Naive thymus-derived CD8-positive, alpha-beta T cell (primary cell): Measurements from ENCODE around the gene EEA1. TPM values are rescaled to one million over a fixed set of nuclear protein-coding genes. Genes with fewer than 3 reads are reported as not detected.

Experiments used
- ATAC-seq, 2 donors: fragments of 150-1000 bp; cut with Tn5 transposase in 1 of 2; sonication (Bioruptor Pico), chemical (Tn5 transposase) in 1 of 2; 1 replicate in 1 of 2; 2 replicates in 1 of 2; pipeline ENCODE4 v1.10.0; 2021; ENCODE audit warnings: mild to moderate bottlenecking in 2 of 2, moderate library complexity in 2 of 2
- POLR2A ChIA-PET: fragments of 350-600 bp; sonication (Branson Sonifier 250); formaldehyde crosslinking; loops from one replicate; lab custom pipeline; 2021; ENCODE audit warnings: antibody characterized with exemption; lab: Charles Lee
- DNase-seq, 10 donors: peaks; one replicate each; pipeline versions ENCODE4 v3.0.0 to v3.0.0-alpha.2; 2020 to 2022
- H3K27ac Mint-ChIP-seq, 10 donors: one replicate each; pipeline ENCODE4 v1.8.0; 2020 to 2022; ENCODE audit warnings: mild to moderate bottlenecking in 10 of 10, mixed read lengths in 10 of 10, moderate library complexity in 4 of 10, inconsistent platforms in 1 of 10
- H3K27me3 Mint-ChIP-seq, 5 donors: one replicate each; pipeline ENCODE4 v1.8.0; 2021 to 2022; ENCODE audit warnings: mixed read lengths in 5 of 5
- H3K36me3 Mint-ChIP-seq, 3 donors: one replicate each; pipeline ENCODE4 v1.8.0; 2020 to 2022; ENCODE audit warnings: mixed read lengths in 3 of 3, mild to moderate bottlenecking in 2 of 3, inconsistent platforms in 1 of 3
- H3K4me1 Mint-ChIP-seq, 4 donors: one replicate each; pipeline ENCODE4 v1.8.0; 2021 to 2022; ENCODE audit warnings: mixed read lengths in 4 of 4
- H3K4me3 Mint-ChIP-seq, 10 donors: one replicate each; pipeline ENCODE4 v1.8.0; 2020 to 2022; ENCODE audit warnings: mild to moderate bottlenecking in 10 of 10, mixed read lengths in 10 of 10, moderate library complexity in 6 of 10, inconsistent platforms in 1 of 10
- H3K9me3 Mint-ChIP-seq, 9 donors: one replicate each; pipeline ENCODE4 v1.8.0; 2020 to 2022; ENCODE audit warnings: mixed read lengths in 9 of 9, mild to moderate bottlenecking in 3 of 9, inconsistent platforms in 1 of 9, moderate library complexity in 1 of 9
- polyA plus RNA-seq, 3 donors: library from polyadenylated mRNA; unstranded; fragments of 300-500 nt; fragmentation: Illumina TruSeq; gene quantifications; one replicate each; pipeline ENCODE4 v1.2.3, GENCODE V29; 2021
- total RNA-seq, 8 experiments: library from RNA in 2 of 8; stranded (reverse) in 2 of 8; gene quantifications; one replicate each; pipeline ENCODE4 v1.2.3 and lab custom pipeline; 2021 to 2026

EEA1 gene
- total and polyA plus RNA-seq, 5 experiments from 2014 or later = 6.8 to 22.0 (median 13.3) TPM

DNA sequence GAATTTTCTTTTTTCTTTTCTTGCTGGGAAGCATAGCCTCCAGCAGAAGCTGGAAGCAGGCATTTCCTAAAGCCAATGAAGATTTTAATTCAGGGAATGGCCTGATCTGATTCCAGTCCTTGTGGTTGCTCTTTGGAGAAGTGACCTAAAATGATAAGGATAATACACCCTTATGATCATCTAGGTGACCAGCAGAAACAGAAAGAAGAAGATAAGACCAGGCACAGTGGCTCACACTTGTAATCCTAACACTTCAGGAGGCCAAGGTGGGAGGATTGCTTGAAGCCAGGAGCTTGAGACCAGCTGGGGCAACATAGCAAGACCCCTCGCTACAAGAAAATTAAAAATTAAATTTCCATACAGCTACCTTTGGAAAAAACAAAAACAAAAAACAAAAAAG, 51.2 kb downstream of the EEA1 start:
- no peaks in the 10 kb centered on the region for H3K27me3 Mint-ChIP-seq
- no peak overlapping the region for H3K4me3 Mint-ChIP-seq
- H3K36me3 Mint-ChIP-seq = peaks cover 5 to 62% (median 35%) of the 10 kb centered on the region in 3 donors
- no peaks in the 10 kb centered on the region for H3K9me3 Mint-ChIP-seq
- H3K4me1 Mint-ChIP-seq = peaks cover 7 to 16% (median 15%) of the 10 kb centered on the region in 4 donors
- no peak overlapping the region for H3K27ac Mint-ChIP-seq
- no peak for DNase-seq
- ATAC-seq = no peak
- POLR2A ChIA-PET = no interaction called here

DNA sequence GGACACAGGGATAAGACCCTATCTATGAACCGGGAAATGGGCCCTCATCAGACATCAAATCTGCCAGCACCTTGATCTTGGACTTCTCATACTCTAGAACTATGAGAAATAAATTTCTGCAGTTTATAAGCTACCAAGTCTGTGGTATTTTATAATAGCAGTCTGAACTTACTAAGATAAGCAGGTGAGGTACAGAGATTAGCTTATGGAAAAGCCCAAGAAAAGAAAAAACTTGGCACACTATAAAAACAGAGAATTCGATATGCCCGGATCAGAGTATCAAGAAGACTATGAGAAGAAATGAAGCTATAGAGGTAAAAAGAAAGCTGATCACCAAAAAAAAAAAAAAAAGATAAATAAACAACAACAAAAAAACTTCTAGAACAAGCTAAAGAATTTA, 52.6 kb downstream of the EEA1 start:
- DNase-seq = no peak
- H3K27ac Mint-ChIP-seq = peak overlapping the region in 1 of 10 donors; percentile 54
- ATAC-seq = no peak

GRCh38 chr12:92871116-92871515, 58.0 kb downstream of the EEA1 start:
- no peaks in the 10 kb centered on the region for H3K9me3 Mint-ChIP-seq
- peaks cover 0 to 26% (median 16%) of the 10 kb centered on the region in 4 donors for H3K4me1 Mint-ChIP-seq
- no peaks in the 10 kb centered on the region for H3K27me3 Mint-ChIP-seq
- no peak overlapping the region for H3K27ac Mint-ChIP-seq
- no peak overlapping the region for H3K4me3 Mint-ChIP-seq
- ATAC-seq (no peak), DNase-seq (no peak)
- POLR2A ChIA-PET = no interaction called here
- peaks cover 0 to 9% (median 0%) of the 10 kb centered on the region in 3 donors for H3K36me3 Mint-ChIP-seq

More for the DNA sequence above, 52.6 kb downstream of the EEA1 start:
- H3K4me3 Mint-ChIP-seq = no peak overlapping the region
- H3K27me3 Mint-ChIP-seq = no peaks in the 10 kb centered on the region
- POLR2A ChIA-PET = interaction anchor here (0.7 kb wide), 1 partner anchor 113 kb away, joined by 3 read pairs; no protein-coding TSS in a partner anchor
- H3K9me3 Mint-ChIP-seq = no peaks in the 10 kb centered on the region
- H3K4me1 Mint-ChIP-seq = peaks cover 7 to 17% (median 15%) of the 10 kb centered on the region in 4 donors
- peaks cover 5 to 51% (median 26%) of the 10 kb centered on the region in 3 donors for H3K36me3 Mint-ChIP-seq

DNA sequence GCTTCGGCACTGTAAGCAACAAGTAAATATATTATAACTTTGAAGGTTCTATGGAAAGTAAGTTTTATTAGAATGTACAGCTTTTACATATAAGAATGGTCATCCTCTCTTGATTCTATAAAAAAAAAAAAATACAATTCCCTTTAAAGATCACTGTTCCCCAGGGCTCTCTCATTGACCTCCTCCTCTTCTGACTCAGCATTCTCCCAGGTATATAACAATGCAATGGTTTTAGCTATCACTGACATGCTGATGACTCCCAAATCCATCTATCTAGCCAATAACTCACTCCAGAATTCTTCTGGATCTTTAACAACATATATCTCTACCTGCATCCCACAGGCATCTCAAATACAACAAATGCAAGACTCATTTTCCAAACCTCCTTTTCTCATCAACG, 62.7 kb downstream of the EEA1 start:
- H3K4me3 Mint-ChIP-seq = no peak overlapping the region
- POLR2A ChIA-PET = interaction anchor here (0.7 kb wide), 1 partner anchor 30 kb away, joined by 4 read pairs; no protein-coding TSS in a partner anchor
- H3K9me3 Mint-ChIP-seq = no peaks in the 10 kb centered on the region
- H3K36me3 Mint-ChIP-seq = peaks cover 0 to 26% (median 24%) of the 10 kb centered on the region in 3 donors
- no peaks in the 10 kb centered on the region for H3K27me3 Mint-ChIP-seq
- H3K4me1 Mint-ChIP-seq = peaks cover 11 to 24% (median 15%) of the 10 kb centered on the region in 4 donors
- H3K27ac Mint-ChIP-seq = no peak overlapping the region
- DNase-seq (no peak), ATAC-seq (no peak)

DNA sequence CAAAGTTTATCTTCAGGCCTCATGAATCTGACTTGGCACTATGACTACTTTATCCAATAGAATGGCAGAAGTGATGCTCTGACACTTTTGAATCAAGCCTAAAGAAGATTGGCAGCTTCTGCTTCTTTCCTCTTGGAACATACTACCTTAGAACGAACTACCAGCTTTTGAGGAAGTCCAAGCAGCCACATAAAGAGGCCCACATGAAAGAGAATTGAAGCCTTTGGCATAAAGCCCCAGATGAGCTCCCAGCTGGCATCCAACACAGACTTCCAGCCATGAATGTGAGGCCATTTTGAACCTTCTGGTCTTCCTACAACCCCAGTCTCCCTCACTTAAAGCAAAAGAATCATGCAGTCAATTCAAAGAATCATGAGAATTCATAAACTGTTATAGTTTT, 65.8 kb downstream of the EEA1 start:
- Mint-ChIP-seq H3K4me1 (peaks cover 7 to 15% (median 11%) of the 10 kb centered on the region in 4 donors), H3K4me3 (no peak overlapping the region), H3K27me3 (no peaks in the 10 kb centered on the region), H3K27ac (no peak overlapping the region), H3K9me3 (no peaks in the 10 kb centered on the region), H3K36me3 (peaks cover 4 to 48% (median 46%) of the 10 kb centered on the region in 3 donors)
- POLR2A ChIA-PET = no interaction called here
- peak in 1 of 10 donors; percentile 2 for DNase-seq
- no peak for ATAC-seq

GRCh38 chr12:92861381-92861780, 67.7 kb downstream of the EEA1 start:
- Mint-ChIP-seq H3K4me3 (no peak overlapping the region), H3K27ac (no peak overlapping the region), H3K27me3 (no peaks in the 10 kb centered on the region), H3K36me3 (peaks cover 10 to 60% (median 55%) of the 10 kb centered on the region in 3 donors), H3K9me3 (peaks cover 0 to 2% (median 0%) of the 10 kb centered on the region in 9 donors), H3K4me1 (peaks cover 7 to 15% (median 11%) of the 10 kb centered on the region in 4 donors)
- DNase-seq (no peak), ATAC-seq (no peak)
- POLR2A ChIA-PET = no interaction called here

DNA sequence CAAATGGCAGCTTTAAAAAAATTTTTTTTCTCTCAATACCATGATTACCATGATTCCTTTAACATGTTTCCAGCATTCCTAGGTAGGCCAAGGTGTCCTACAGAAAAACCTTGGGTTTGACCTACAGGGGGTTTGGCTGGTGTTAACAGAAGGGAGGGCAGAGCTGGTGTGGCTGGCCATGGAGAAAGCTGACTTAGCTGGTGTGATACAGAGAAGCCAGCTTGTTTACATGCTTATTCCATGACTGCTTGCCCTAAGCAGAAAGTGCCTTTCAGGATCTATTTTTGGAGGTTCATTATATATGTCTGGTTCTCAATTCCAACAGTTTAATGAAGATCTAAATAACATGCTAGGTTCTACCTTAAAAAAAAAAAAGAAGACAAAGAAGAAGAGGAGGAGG, 68.6 kb downstream of the EEA1 start:
- POLR2A ChIA-PET = no interaction called here

DNA sequence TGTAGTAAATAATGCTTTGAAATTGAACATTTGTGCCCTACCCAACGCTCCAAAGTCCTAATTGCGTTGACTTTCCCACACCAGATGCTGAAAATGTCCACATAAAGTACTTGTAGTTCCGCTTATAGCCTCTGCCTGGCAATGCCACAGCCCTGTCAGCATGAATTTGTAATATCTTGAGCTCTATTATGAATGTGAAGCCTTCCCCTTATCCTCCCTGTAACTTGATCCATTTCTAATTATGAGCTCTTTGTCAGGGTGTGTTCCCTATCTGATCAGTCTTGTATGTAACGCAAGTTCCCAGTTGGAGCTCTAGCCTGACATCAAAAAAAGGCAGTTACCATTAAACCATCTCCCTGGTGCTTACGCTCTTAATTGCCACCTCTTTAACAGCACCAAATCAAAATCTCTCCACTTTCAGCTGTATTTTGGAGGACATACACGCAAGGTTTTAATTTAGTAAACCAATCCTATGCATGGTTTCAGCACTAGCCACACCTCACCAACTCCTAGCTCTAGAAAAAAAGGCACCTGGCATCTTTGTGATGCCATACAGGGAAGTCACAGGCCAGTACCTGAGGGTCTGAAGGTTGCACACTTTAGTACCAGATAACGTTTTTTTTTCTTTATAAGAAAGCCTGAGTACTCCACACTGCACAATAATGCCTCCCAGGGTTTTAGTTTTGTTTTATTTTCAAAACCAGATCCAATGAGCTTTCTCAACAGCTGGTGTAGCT, 69.3 kb downstream of the EEA1 start:
- Mint-ChIP-seq H3K27ac (peak overlapping the region in 1 of 10 donors; percentile 57), H3K4me3 (no peak overlapping the region), H3K9me3 (peaks cover 0 to 2% (median 0%) of the 10 kb centered on the region in 9 donors), H3K4me1 (peaks cover 7 to 14% (median 12%) of the 10 kb centered on the region in 4 donors), H3K36me3 (peaks cover 10 to 59% (median 52%) of the 10 kb centered on the region in 3 donors), H3K27me3 (no peaks in the 10 kb centered on the region)
- no peak for ATAC-seq
- POLR2A ChIA-PET = no interaction called here
- no peak for DNase-seq

More for the DNA sequence above, 68.6 kb downstream of the EEA1 start:
- no peaks in the 10 kb centered on the region for H3K27me3 Mint-ChIP-seq
- ATAC-seq (no peak), DNase-seq (no peak)
- peaks cover 7 to 15% (median 11%) of the 10 kb centered on the region in 4 donors for H3K4me1 Mint-ChIP-seq
- peaks cover 0 to 2% (median 0%) of the 10 kb centered on the region in 9 donors for H3K9me3 Mint-ChIP-seq
- peak overlapping the region in 3 of 10 donors; percentile 3 to 83 (median 16) for H3K27ac Mint-ChIP-seq
- H3K36me3 Mint-ChIP-seq = peaks cover 10 to 60% (median 55%) of the 10 kb centered on the region in 3 donors
- peak overlapping the region in 1 of 10 donors; percentile 41 for H3K4me3 Mint-ChIP-seq

DNA sequence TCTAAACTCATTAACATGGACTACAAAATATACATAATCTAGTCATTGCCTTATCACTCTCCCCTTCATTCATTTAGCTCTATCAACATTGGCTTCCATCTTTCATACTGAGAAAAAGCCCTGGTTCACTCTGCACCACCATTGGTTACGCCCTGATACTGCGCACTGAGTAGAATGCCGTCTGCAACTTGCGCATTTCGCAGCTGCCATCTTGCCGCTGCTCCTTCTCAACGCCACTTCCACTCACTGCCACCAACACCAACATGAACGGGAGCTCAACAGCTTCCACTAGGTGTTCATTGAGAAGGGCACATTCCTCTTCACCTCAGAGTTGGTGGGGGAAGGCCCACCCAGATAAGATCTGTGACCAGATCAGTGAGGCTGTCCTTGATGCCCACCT, 71.3 kb downstream of the EEA1 start:
- ATAC-seq (no peak), DNase-seq (no peak)
- peak overlapping the region in 2 of 10 donors; percentile 73 to 76 for H3K27ac Mint-ChIP-seq
- no peaks in the 10 kb centered on the region for H3K27me3 Mint-ChIP-seq
- POLR2A ChIA-PET = no interaction called here
- peaks cover 2 to 9% (median 4%) of the 10 kb centered on the region in 4 donors for H3K4me1 Mint-ChIP-seq
- no peak overlapping the region for H3K4me3 Mint-ChIP-seq
- peaks cover 0 to 2% (median 0%) of the 10 kb centered on the region in 9 donors for H3K9me3 Mint-ChIP-seq
- peaks cover 10 to 56% (median 43%) of the 10 kb centered on the region in 3 donors for H3K36me3 Mint-ChIP-seq

- H3K27me3 Mint-ChIP-seq = no peaks in the 10 kb centered on the region
- POLR2A ChIA-PET = no interaction called here
- no peak for ATAC-seq
Measured at GRCh38 chr12:92854344-92854743, 74.8 kb downstream of the EEA1 start.

GRCh38 chr12:92848740-92849139, 80.4 kb downstream of the EEA1 start:
- ATAC-seq = no peak
- no peaks in the 10 kb centered on the region for H3K9me3 Mint-ChIP-seq
- H3K27ac Mint-ChIP-seq = no peak overlapping the region
- H3K4me1 Mint-ChIP-seq = peaks cover 0 to 3% (median 0%) of the 10 kb centered on the region in 4 donors
- no peak for DNase-seq
- no peaks in the 10 kb centered on the region for H3K27me3 Mint-ChIP-seq
- peaks cover 9 to 34% (median 17%) of the 10 kb centered on the region in 3 donors for H3K36me3 Mint-ChIP-seq
- POLR2A ChIA-PET = no interaction called here
- no peak overlapping the region for H3K4me3 Mint-ChIP-seq

More at GRCh38 chr12:92854344-92854743, 74.8 kb downstream of the EEA1 start:
- Mint-ChIP-seq H3K36me3 (peaks cover 22 to 55% (median 26%) of the 10 kb centered on the region in 3 donors), H3K9me3 (peaks cover 0 to 2% (median 0%) of the 10 kb centered on the region in 9 donors), H3K27ac (peak overlapping the region in 3 of 10 donors; percentile 4 to 49 (median 43)), H3K4me1 (peaks cover 0 to 6% (median 0%) of the 10 kb centered on the region in 4 donors), H3K4me3 (no peak overlapping the region)
- no peak for DNase-seq

DNA sequence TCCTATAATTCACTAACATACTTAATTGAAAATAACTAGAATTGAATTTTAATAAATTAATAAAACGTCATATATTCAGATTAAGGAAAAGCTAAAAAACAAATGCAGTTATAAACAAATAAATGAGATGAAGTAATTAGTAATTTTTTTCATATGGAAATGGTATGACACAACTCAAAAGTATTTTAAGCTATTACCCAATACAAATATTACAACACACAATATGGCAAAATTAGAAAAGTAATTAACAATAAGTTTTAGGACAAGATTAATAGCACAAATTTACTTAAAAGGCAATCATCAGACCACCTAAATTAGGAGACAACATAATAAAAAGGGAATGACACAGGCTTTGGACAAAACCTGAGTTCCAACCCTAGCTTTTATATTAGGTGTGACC, 81.7 kb downstream of the EEA1 start:
- Mint-ChIP-seq H3K9me3 (no peaks in the 10 kb centered on the region), H3K4me3 (no peak overlapping the region), H3K36me3 (peaks cover 7 to 39% (median 17%) of the 10 kb centered on the region in 3 donors), H3K4me1 (peaks cover 0 to 3% (median 0%) of the 10 kb centered on the region in 4 donors), H3K27ac (no peak overlapping the region), H3K27me3 (no peaks in the 10 kb centered on the region)
- POLR2A ChIA-PET = no interaction called here
- no peak for DNase-seq
- ATAC-seq = no peak

GRCh38 chr12:92845329-92845728, 83.8 kb downstream of the EEA1 start:
- Mint-ChIP-seq H3K4me1 (peaks cover 0 to 3% (median 0%) of the 10 kb centered on the region in 4 donors), H3K27me3 (no peaks in the 10 kb centered on the region), H3K36me3 (peaks cover 8 to 39% (median 14%) of the 10 kb centered on the region in 3 donors), H3K27ac (no peak overlapping the region), H3K9me3 (no peaks in the 10 kb centered on the region), H3K4me3 (no peak overlapping the region)
- DNase-seq (no peak), ATAC-seq (no peak)
- POLR2A ChIA-PET = no interaction called here
